HepG2 (cell line): ENCODE data around the gene CNOT8. TPM values are rescaled to one million over a fixed set of nuclear protein-coding genes. Genes with fewer than 3 reads are reported as not detected.

ENCODE experiments used
- SKI ChIP-seq: fragments of 450-650 bp; IDR thresholded peaks from one replicate; pipeline ENCODE4 v1.6.1; 2018; ENCODE audit warnings: mild to moderate bottlenecking; ENCODE audit not compliant: partially characterized antibody
- SRSF9 ChIP-seq: fragments of 200-400 bp; formaldehyde crosslinking; IDR thresholded peaks from 2 replicates; pipeline ENCODE4 v1.6.1; 2018; ENCODE audit warnings: borderline replicate concordance, mild to moderate bottlenecking, low read depth, low read length; ENCODE audit not compliant: insufficient read depth, poor library complexity, severe bottlenecking
- ZNF432 ChIP-seq: sonication (generic); formaldehyde crosslinking; IDR thresholded peaks from 2 replicates; pipeline ENCODE4 v1.5.0; 2020; ENCODE audit warnings: missing genetic modification reagents, mild to moderate bottlenecking, borderline replicate concordance
- ZNF652 ChIP-seq: IDR thresholded peaks from 2 replicates; pipeline ENCODE4 v1.6.1; 2016; ENCODE audit warnings: low read depth, borderline replicate concordance
- polyA plus RNA-seq, 8 experiments: library from polyadenylated mRNA; depleted of rRNA in 3 of 8; stranded (reverse) in 7 of 8; unstranded in 1 of 8; fragments of >200 nt; fragmentation: Illumina TruSeq in 4 of 8; extraction: Trizol in 4 of 8; gene quantifications; 2 replicates each; pipeline versions ENCODE4 v1.2.1 to v1.2.3, GENCODE V29; 2011 to 2016; ENCODE audit warnings: low read depth in 4 of 8, missing spikeins in 1 of 8, mixed read lengths in 1 of 8; ENCODE audit not compliant: insufficient read depth in 1 of 8
- total RNA-seq, 5 experiments: library from RNA; depleted of rRNA; stranded (reverse); fragments of >200 nt; fragmentation: Illumina TruSeq; extraction: Trizol; gene quantifications; 2 replicates each; pipeline ENCODE4 v1.2.3, GENCODE V29; 2016; ENCODE audit warnings: low read depth in 1 of 5
- TF ChIP-seq, protein P1 (sequence below), 2 experiments: fragments of 450-650 bp in 1 of 2; sonication (generic) in 1 of 2; formaldehyde crosslinking in 1 of 2; IDR thresholded peaks; 2 replicates each; pipeline versions ENCODE4 v1.6.1 to v1.8.0; 2016 to 2022; ENCODE audit warnings: antibody characterized with exemption in 1 of 2, mild to moderate bottlenecking in 1 of 2, missing genetic modification reagents in 1 of 2
- TF ChIP-seq, protein P2 (sequence below), 2 experiments: sonication (generic) in 1 of 2; formaldehyde crosslinking in 1 of 2; IDR thresholded peaks; 2 replicates each; pipeline versions ENCODE4 v1.4.0 to v1.6.1; 2016 to 2020; ENCODE audit warnings: borderline replicate concordance in 1 of 2, low read depth in 1 of 2, mild to moderate bottlenecking in 1 of 2, missing genetic modification reagents in 1 of 2
- TF ChIP-seq, protein P3 (sequence below): sonication (generic); formaldehyde crosslinking; IDR thresholded peaks from 2 replicates; pipeline ENCODE4 v1.4.0; 2020; ENCODE audit warnings: missing genetic modification reagents

CNOT8 gene
- total and polyA plus RNA-seq, 2 of the 13 experiments (the other 11 are each of a cell fraction or from before 2014, with no cell fraction given) = 37.1 to 74.9 TPM

DNA sequence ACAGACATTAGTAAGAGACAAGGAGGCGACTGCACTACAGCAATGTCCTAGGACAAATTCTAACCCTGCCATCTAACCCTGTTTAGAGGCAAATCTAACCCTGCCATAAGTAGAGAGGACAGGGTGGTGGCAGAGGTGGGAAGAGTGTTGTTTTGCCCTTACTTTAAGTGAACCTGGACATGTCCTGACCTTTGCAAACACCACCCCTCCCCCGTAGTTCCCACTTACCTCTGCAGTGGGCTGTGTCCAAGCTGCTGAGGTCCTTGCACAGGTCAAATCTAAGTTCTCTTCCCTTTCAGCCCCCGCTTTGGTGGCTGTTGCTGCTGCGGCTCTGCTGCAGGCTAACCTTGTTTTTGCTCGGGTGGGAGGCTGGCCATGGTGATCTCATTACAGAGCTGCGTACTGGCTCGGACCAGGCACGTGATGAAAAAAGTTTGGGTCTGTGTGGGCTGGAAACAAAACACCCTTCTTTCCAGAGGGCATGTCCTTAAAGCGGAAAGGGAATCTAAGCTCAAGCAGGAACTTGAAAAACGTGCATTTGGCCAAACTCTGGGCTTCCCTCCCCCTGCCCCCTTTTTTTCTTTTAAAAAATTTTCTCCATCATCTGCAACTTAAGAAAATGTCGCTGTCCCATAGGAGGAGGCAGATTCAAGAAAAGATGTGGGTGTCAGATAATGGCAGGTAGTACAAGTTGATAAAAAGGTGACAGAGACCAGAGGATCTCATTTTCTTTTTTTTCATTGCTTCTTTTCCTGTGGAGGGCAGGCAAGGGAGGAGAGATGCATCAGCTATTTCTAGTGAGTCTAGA lies 8.0 kb upstream of the CNOT8 start, which contains the start of gene FAXDC2 (continued):
- TF ChIP-seq, protein P1, sequence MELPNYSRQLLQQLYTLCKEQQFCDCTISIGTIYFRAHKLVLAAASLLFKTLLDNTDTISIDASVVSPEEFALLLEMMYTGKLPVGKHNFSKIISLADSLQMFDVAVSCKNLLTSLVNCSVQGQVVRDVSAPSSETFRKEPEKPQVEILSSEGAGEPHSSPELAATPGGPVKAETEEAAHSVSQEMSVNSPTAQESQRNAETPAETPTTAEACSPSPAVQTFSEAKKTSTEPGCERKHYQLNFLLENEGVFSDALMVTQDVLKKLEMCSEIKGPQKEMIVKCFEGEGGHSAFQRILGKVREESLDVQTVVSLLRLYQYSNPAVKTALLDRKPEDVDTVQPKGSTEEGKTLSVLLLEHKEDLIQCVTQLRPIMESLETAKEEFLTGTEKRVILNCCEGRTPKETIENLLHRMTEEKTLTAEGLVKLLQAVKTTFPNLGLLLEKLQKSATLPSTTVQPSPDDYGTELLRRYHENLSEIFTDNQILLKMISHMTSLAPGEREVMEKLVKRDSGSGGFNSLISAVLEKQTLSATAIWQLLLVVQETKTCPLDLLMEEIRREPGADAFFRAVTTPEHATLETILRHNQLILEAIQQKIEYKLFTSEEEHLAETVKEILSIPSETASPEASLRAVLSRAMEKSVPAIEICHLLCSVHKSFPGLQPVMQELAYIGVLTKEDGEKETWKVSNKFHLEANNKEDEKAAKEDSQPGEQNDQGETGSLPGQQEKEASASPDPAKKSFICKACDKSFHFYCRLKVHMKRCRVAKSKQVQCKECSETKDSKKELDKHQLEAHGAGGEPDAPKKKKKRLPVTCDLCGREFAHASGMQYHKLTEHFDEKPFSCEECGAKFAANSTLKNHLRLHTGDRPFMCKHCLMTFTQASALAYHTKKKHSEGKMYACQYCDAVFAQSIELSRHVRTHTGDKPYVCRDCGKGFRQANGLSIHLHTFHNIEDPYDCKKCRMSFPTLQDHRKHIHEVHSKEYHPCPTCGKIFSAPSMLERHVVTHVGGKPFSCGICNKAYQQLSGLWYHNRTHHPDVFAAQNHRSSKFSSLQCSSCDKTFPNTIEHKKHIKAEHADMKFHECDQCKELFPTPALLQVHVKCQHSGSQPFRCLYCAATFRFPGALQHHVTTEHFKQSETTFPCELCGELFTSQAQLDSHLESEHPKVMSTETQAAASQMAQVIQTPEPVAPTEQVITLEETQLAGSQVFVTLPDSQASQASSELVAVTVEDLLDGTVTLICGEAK (IDR thresholded peaks at IDR 0.05) = no peak
- TF ChIP-seq, protein P1 (CRISPR knock-in tag; IDR thresholded peaks at IDR 0.05) = peak; percentile 28; the same call in 1 of the 2 replicates
- TF ChIP-seq SKI = no peak
- TF ChIP-seq, protein P2, sequence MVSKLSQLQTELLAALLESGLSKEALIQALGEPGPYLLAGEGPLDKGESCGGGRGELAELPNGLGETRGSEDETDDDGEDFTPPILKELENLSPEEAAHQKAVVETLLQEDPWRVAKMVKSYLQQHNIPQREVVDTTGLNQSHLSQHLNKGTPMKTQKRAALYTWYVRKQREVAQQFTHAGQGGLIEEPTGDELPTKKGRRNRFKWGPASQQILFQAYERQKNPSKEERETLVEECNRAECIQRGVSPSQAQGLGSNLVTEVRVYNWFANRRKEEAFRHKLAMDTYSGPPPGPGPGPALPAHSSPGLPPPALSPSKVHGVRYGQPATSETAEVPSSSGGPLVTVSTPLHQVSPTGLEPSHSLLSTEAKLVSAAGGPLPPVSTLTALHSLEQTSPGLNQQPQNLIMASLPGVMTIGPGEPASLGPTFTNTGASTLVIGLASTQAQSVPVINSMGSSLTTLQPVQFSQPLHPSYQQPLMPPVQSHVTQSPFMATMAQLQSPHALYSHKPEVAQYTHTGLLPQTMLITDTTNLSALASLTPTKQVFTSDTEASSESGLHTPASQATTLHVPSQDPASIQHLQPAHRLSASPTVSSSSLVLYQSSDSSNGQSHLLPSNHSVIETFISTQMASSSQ (IDR thresholded peaks at IDR 0.05; ENCODE audit: low read depth) = no peak
- TF ChIP-seq, protein P2 (CRISPR knock-in tag; IDR thresholded peaks at IDR 0.05; ENCODE audit: borderline replicate concordance) = no peak
- TF ChIP-seq ZNF432 (CRISPR knock-in tag) = no peak
- TF ChIP-seq, protein P3, sequence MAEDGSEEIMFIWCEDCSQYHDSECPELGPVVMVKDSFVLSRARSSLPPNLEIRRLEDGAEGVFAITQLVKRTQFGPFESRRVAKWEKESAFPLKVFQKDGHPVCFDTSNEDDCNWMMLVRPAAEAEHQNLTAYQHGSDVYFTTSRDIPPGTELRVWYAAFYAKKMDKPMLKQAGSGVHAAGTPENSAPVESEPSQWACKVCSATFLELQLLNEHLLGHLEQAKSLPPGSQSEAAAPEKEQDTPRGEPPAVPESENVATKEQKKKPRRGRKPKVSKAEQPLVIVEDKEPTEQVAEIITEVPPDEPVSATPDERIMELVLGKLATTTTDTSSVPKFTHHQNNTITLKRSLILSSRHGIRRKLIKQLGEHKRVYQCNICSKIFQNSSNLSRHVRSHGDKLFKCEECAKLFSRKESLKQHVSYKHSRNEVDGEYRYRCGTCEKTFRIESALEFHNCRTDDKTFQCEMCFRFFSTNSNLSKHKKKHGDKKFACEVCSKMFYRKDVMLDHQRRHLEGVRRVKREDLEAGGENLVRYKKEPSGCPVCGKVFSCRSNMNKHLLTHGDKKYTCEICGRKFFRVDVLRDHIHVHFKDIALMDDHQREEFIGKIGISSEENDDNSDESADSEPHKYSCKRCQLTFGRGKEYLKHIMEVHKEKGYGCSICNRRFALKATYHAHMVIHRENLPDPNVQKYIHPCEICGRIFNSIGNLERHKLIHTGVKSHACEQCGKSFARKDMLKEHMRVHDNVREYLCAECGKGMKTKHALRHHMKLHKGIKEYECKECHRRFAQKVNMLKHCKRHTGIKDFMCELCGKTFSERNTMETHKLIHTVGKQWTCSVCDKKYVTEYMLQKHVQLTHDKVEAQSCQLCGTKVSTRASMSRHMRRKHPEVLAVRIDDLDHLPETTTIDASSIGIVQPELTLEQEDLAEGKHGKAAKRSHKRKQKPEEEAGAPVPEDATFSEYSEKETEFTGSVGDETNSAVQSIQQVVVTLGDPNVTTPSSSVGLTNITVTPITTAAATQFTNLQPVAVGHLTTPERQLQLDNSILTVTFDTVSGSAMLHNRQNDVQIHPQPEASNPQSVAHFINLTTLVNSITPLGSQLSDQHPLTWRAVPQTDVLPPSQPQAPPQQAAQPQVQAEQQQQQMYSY = no peak
- no peak for TF ChIP-seq SRSF9
- TF ChIP-seq ZNF652 (CRISPR knock-in tag) = no peak
